ENCODE measurements around the gene EVI5L. TPM values are rescaled to one million over a fixed set of nuclear protein-coding genes. Genes with fewer than 3 reads are reported as not detected.

Gene EVI5L
- total and polyA plus RNA-seq, 2 of the 13 experiments (the other 11 are each of a cell fraction or from before 2014, with no cell fraction given), result 1.7 to 2.4 TPM

DNA sequence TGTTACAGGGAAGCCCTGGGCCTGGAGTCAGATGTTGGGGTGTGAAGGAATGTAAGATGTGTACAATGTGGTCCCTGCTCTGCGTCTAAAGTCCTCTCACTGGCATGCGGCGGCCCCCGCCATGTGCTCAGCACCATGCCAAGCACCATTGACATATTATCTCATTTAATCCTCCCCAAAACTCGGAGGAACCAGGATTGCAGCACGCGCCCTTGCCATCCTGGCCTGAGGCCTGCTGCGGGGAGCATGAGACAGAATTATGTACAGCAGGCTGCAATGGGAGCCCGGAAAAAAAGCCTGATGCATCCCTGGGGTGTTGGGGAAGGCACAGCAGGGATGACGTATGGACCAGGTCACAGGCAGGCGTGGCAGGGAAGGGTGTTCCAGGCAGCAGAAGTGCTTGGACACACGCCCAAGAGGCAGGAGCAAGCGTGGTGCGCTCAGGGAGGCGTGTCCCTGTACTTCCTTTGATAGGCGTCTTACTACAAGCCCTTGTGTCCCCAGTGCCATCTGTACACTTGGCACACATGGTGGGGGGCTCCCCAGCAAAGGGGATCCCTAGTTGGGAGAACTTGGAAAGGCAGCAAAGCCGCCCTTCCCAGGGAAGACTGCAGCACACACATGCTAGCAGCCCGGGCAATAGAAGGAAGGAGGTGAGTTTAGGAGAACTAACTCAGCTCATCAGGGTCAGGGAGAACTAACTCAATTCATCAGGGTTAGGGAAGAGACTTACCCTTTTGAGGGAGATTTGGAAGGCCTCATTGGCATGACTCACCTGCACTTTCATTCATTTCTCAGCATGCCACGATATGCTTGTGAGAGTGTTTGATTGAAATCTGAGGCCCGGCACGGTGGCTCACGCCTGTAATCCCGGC lies 3.4 kb downstream of the EVI5L start (continued):
- TF ChIP-seq ZNF318 (CRISPR knock-in tag; IDR thresholded peaks at IDR 0.05), result no peak
- TF ChIP-seq ZNF235 (CRISPR knock-in tag; IDR thresholded peaks at IDR 0.05; ENCODE audit: borderline replicate concordance), result no peak
- TF ChIP-seq ELF1 (CRISPR knock-in tag; IDR thresholded peaks at IDR 0.05), result no peak
- TF ChIP-seq, protein P1, sequence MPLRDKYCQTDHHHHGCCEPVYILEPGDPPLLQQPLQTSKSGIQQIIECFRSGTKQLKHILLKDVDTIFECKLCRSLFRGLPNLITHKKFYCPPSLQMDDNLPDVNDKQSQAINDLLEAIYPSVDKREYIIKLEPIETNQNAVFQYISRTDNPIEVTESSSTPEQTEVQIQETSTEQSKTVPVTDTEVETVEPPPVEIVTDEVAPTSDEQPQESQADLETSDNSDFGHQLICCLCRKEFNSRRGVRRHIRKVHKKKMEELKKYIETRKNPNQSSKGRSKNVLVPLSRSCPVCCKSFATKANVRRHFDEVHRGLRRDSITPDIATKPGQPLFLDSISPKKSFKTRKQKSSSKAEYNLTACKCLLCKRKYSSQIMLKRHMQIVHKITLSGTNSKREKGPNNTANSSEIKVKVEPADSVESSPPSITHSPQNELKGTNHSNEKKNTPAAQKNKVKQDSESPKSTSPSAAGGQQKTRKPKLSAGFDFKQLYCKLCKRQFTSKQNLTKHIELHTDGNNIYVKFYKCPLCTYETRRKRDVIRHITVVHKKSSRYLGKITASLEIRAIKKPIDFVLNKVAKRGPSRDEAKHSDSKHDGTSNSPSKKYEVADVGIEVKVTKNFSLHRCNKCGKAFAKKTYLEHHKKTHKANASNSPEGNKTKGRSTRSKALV (CRISPR knock-in tag; IDR thresholded peaks at IDR 0.05), result no peak
- TF ChIP-seq, protein P2, sequence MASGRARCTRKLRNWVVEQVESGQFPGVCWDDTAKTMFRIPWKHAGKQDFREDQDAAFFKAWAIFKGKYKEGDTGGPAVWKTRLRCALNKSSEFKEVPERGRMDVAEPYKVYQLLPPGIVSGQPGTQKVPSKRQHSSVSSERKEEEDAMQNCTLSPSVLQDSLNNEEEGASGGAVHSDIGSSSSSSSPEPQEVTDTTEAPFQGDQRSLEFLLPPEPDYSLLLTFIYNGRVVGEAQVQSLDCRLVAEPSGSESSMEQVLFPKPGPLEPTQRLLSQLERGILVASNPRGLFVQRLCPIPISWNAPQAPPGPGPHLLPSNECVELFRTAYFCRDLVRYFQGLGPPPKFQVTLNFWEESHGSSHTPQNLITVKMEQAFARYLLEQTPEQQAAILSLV (CRISPR knock-in tag; IDR thresholded peaks at IDR 0.05; ENCODE audit: borderline replicate concordance), result no peak
- no peak for TF ChIP-seq ZBTB26 (CRISPR knock-in tag; IDR thresholded peaks at IDR 0.05; ENCODE audit: borderline replicate concordance)
- TF ChIP-seq, protein P3, sequence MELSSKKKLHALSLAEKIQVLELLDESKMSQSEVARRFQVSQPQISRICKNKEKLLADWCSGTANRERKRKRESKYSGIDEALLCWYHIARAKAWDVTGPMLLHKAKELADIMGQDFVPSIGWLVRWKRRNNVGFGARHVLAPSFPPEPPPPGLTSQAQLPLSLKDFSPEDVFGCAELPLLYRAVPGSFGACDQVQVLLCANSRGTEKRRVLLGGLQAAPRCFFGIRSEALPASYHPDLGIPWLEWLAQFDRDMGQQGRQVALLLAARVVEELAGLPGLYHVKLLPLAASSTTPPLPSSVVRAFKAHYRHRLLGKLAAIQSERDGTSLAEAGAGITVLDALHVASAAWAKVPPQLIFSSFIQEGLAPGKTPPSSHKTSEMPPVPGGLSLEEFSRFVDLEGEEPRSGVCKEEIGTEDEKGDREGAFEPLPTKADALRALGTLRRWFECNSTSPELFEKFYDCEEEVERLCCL (CRISPR knock-in tag; IDR thresholded peaks at IDR 0.05; ENCODE audit: borderline replicate concordance), result no peak
- no peak for TF ChIP-seq ZNF747 (CRISPR knock-in tag; IDR thresholded peaks at IDR 0.05; ENCODE audit: borderline replicate concordance)
- TF ChIP-seq ZNF644 (CRISPR knock-in tag; IDR thresholded peaks at IDR 0.05; ENCODE audit: low read depth), result no peak
- peak; percentile 23; the same call in 1 of the 2 replicates for TF ChIP-seq NCOA2 (CRISPR knock-in tag; IDR thresholded peaks at IDR 0.05)
- no peak for TF ChIP-seq POLR2G (IDR thresholded peaks at IDR 0.05; ENCODE audit: low read depth, low read length)
- TF ChIP-seq POLR2A (IDR thresholded peaks at IDR 0.05; ENCODE audit: insufficient read depth in 1 of 2, low read depth in 2 of 2, low read length in 2 of 2), result no peak
